DOHH2 (cell line): ENCODE results near the gene CLMN.

Experiments used
- CTCF ChIP-seq: fragments of 200-600 bp; sonication (generic); IDR thresholded peaks from one replicate; pipeline ENCODE4 v1.5.1; 2014; ENCODE audit warnings: antibody characterized with exemption, mild to moderate bottlenecking, low read depth, low read length; ENCODE audit not compliant: poor library complexity, severe bottlenecking
- EZH2phosphoT487 ChIP-seq: fragments of 200-600 bp; sonication (generic); IDR thresholded peaks from 2 replicates; pipeline ENCODE4 v1.6.1; 2017; ENCODE audit warnings: borderline replicate concordance, mild to moderate bottlenecking, antibody characterized with exemption, low read length, moderate library complexity, mixed read lengths

GRCh38 chr14:95329941-95330340, 10.2 kb upstream of the CLMN start:
- TF ChIP-seq CTCF = no peak
- no peak for TF ChIP-seq EZH2phosphoT487
